ENCODE measurements around the gene SMAD7.
A peak's percentile ranks its signal among the peaks of the same experiment; 100 is the strongest.

Gene SMAD7

GRCh38 chr18:48950536-48951447 lies at the start of gene SMAD7:
Gene SMAD7 (minus strand): TSS chr18:48950965. CDS start chr18:48950424, 541 bp downstream.
- DNase-seq = peak; percentile 85

- DNase-seq = no peak
Observed at GRCh38 chr18:48999569-48999968, 48.8 kb upstream of the SMAD7 start.

GRCh38 chr18:48997985-48998831 lies 47.4 kb upstream of the SMAD7 start:
- peak; percentile 67 for DNase-seq

GRCh38 chr18:48997681-48997984 lies 46.9 kb upstream of the SMAD7 start:
- DNase-seq = peak; percentile 83

- peak; percentile 56 for DNase-seq
Observed at GRCh38 chr18:48996901-48997463, 46.2 kb upstream of the SMAD7 start.

- DNase-seq = no peak
Observed at GRCh38 chr18:48996041-48996440, 45.3 kb upstream of the SMAD7 start.

- DNase-seq = no peak
Observed at GRCh38 chr18:48994926-48995835, 44.4 kb upstream of the SMAD7 start.

GRCh38 chr18:48994044-48994651 lies 43.4 kb upstream of the SMAD7 start:
- DNase-seq = peak; percentile 48

- no peak for DNase-seq
Observed at GRCh38 chr18:48993586-48993985, 42.8 kb upstream of the SMAD7 start.

GRCh38 chr18:48992791-48993555 lies 42.2 kb upstream of the SMAD7 start:
- DNase-seq = no peak

- no peak for DNase-seq
Observed at GRCh38 chr18:48992133-48992532, 41.4 kb upstream of the SMAD7 start.

- DNase-seq = no peak
Observed at GRCh38 chr18:48991676-48992075, 40.9 kb upstream of the SMAD7 start.

- no peak for DNase-seq
Observed at GRCh38 chr18:48991319-48991660, 40.5 kb upstream of the SMAD7 start.

- DNase-seq = no peak
Observed at GRCh38 chr18:48990481-48991318, 39.9 kb upstream of the SMAD7 start.

GRCh38 chr18:48989304-48990303 lies 38.8 kb upstream of the SMAD7 start:
- no peak for DNase-seq

GRCh38 chr18:48988508-48989303 lies 37.9 kb upstream of the SMAD7 start:
- DNase-seq = no peak

- DNase-seq = no peak
Observed at GRCh38 chr18:48987821-48988220, 37.1 kb upstream of the SMAD7 start.
